ENCODE results near the gene UPP2. TPM values are rescaled to one million over a fixed set of nuclear protein-coding genes. Genes with fewer than 3 reads are reported as not detected.

The UPP2 gene
- total RNA-seq, 1 donor from 2014 or later = not detected

- Mint-ChIP-seq H3K27ac (no peak overlapping the region), H3K27me3 (ENCODE audit: low read depth) (peaks cover 23% of the 10 kb centered on the region), H3K36me3 (ENCODE audit: low read depth) (no peaks in the 10 kb centered on the region), H3K4me1 (ENCODE audit: low read depth) (no peaks in the 10 kb centered on the region), H3K4me3 (ENCODE audit: low read depth) (no peak overlapping the region), H3K9me3 (no peaks in the 10 kb centered on the region)
- DNase-seq (ENCODE audit: low spot score) = no peak
- intact Hi-C loops (cut with micrococcal nuclease) = loop anchor here (10.0 kb wide), 1 partner anchor 582 kb away; no protein-coding TSS in a partner anchor
These were observed 71.0 kb downstream of the UPP2 start for GRCh38 chr2:158172719-158173118.

GRCh38 chr2:158174495-158174894 is 72.8 kb downstream of the UPP2 start:
- no peaks in the 10 kb centered on the region for H3K9me3 Mint-ChIP-seq

GRCh38 chr2:158174956-158175355 is 73.3 kb downstream of the UPP2 start:
- intact Hi-C loops (cut with micrococcal nuclease) = loop anchor here (10.0 kb wide), 1 partner anchor 580 kb away; no protein-coding TSS in a partner anchor
- Mint-ChIP-seq H3K27ac (no peak overlapping the region), H3K4me3 (ENCODE audit: low read depth) (no peak overlapping the region), H3K27me3 (ENCODE audit: low read depth) (peaks cover 19% of the 10 kb centered on the region), H3K9me3 (no peaks in the 10 kb centered on the region), H3K36me3 (ENCODE audit: low read depth) (no peaks in the 10 kb centered on the region), H3K4me1 (ENCODE audit: low read depth) (no peaks in the 10 kb centered on the region)
- no peak for DNase-seq (ENCODE audit: low spot score)

More at GRCh38 chr2:158174495-158174894, 72.8 kb downstream of the UPP2 start:
- H3K4me1 Mint-ChIP-seq (ENCODE audit: low read depth) = no peaks in the 10 kb centered on the region
- no peak overlapping the region for H3K27ac Mint-ChIP-seq
- H3K27me3 Mint-ChIP-seq (ENCODE audit: low read depth) = peaks cover 19% of the 10 kb centered on the region
- no peaks in the 10 kb centered on the region for H3K36me3 Mint-ChIP-seq (ENCODE audit: low read depth)
- DNase-seq (ENCODE audit: low spot score) = no peak
- intact Hi-C loops (cut with micrococcal nuclease) = loop anchor here (10.0 kb wide), 1 partner anchor 580 kb away; no protein-coding TSS in a partner anchor
- H3K4me3 Mint-ChIP-seq (ENCODE audit: low read depth) = no peak overlapping the region

- no peaks in the 10 kb centered on the region for H3K4me1 Mint-ChIP-seq (ENCODE audit: low read depth)
- H3K4me3 Mint-ChIP-seq (ENCODE audit: low read depth) = no peak overlapping the region
- no peaks in the 10 kb centered on the region for H3K36me3 Mint-ChIP-seq (ENCODE audit: low read depth)
These were observed 77.0 kb downstream of the UPP2 start for GRCh38 chr2:158178646-158179045.

GRCh38 chr2:158179660-158180059 is 78.0 kb downstream of the UPP2 start:
- DNase-seq (ENCODE audit: low spot score) = no peak

More at GRCh38 chr2:158178646-158179045, 77.0 kb downstream of the UPP2 start:
- Mint-ChIP-seq H3K27ac (no peak overlapping the region), H3K27me3 (ENCODE audit: low read depth) (peaks cover 33% of the 10 kb centered on the region), H3K9me3 (no peaks in the 10 kb centered on the region)
- intact Hi-C loops (cut with micrococcal nuclease) = loop anchor here (10.0 kb wide), 1 partner anchor 576 kb away; no protein-coding TSS in a partner anchor
- DNase-seq (ENCODE audit: low spot score) = no peak

GRCh38 chr2:158181171-158181570 is 79.5 kb downstream of the UPP2 start:
- Mint-ChIP-seq H3K9me3 (no peaks in the 10 kb centered on the region), H3K4me3 (ENCODE audit: low read depth) (no peak overlapping the region), H3K27ac (no peak overlapping the region), H3K36me3 (ENCODE audit: low read depth) (no peaks in the 10 kb centered on the region), H3K4me1 (ENCODE audit: low read depth) (no peaks in the 10 kb centered on the region), H3K27me3 (ENCODE audit: low read depth) (peaks cover 36% of the 10 kb centered on the region)
- no peak for DNase-seq (ENCODE audit: low spot score)
- intact Hi-C loops (cut with micrococcal nuclease) = no loop called here

More at GRCh38 chr2:158179660-158180059, 78.0 kb downstream of the UPP2 start:
- Mint-ChIP-seq H3K9me3 (no peaks in the 10 kb centered on the region), H3K27me3 (ENCODE audit: low read depth) (peaks cover 37% of the 10 kb centered on the region), H3K4me3 (ENCODE audit: low read depth) (no peak overlapping the region), H3K27ac (no peak overlapping the region), H3K36me3 (ENCODE audit: low read depth) (no peaks in the 10 kb centered on the region), H3K4me1 (ENCODE audit: low read depth) (no peaks in the 10 kb centered on the region)
- intact Hi-C loops (cut with micrococcal nuclease) = loop anchor here (10.0 kb wide), 1 partner anchor 575 kb away; no protein-coding TSS in a partner anchor

GRCh38 chr2:158182676-158183295 is 81.1 kb downstream of the UPP2 start:
- intact Hi-C loops (cut with micrococcal nuclease) = no loop called here
- Mint-ChIP-seq H3K36me3 (ENCODE audit: low read depth) (no peaks in the 10 kb centered on the region), H3K4me1 (ENCODE audit: low read depth) (no peaks in the 10 kb centered on the region), H3K9me3 (no peaks in the 10 kb centered on the region), H3K27ac (no peak overlapping the region), H3K27me3 (ENCODE audit: low read depth) (peaks cover 34% of the 10 kb centered on the region), H3K4me3 (ENCODE audit: low read depth) (no peak overlapping the region)
- no peak for DNase-seq (ENCODE audit: low spot score)

- H3K27ac Mint-ChIP-seq = no peak overlapping the region
- H3K36me3 Mint-ChIP-seq (ENCODE audit: low read depth) = no peaks in the 10 kb centered on the region
- DNase-seq (ENCODE audit: low spot score) = no peak
- no peak overlapping the region for H3K4me3 Mint-ChIP-seq (ENCODE audit: low read depth)
- H3K4me1 Mint-ChIP-seq (ENCODE audit: low read depth) = no peaks in the 10 kb centered on the region
- intact Hi-C loops (cut with micrococcal nuclease) = no loop called here
- no peaks in the 10 kb centered on the region for H3K9me3 Mint-ChIP-seq
- peaks cover 32% of the 10 kb centered on the region for H3K27me3 Mint-ChIP-seq (ENCODE audit: low read depth)
These were observed 82.3 kb downstream of the UPP2 start for GRCh38 chr2:158184001-158184400.

- H3K36me3 Mint-ChIP-seq (ENCODE audit: low read depth) = no peaks in the 10 kb centered on the region
- H3K27me3 Mint-ChIP-seq (ENCODE audit: low read depth) = peaks cover 35% of the 10 kb centered on the region
- no peak overlapping the region for H3K27ac Mint-ChIP-seq
- H3K4me1 Mint-ChIP-seq (ENCODE audit: low read depth) = peaks cover 4% of the 10 kb centered on the region
- no peaks in the 10 kb centered on the region for H3K9me3 Mint-ChIP-seq
- no peak overlapping the region for H3K4me3 Mint-ChIP-seq (ENCODE audit: low read depth)
- intact Hi-C loops (cut with micrococcal nuclease) = no loop called here
- no peak for DNase-seq (ENCODE audit: low spot score)
These were observed 83.1 kb downstream of the UPP2 start for GRCh38 chr2:158184556-158185343.

Other genes starting within 250 kb of the UPP2 start
- 26.7 and 27.1 TPM in 2 replicates for gene ACVR1, start 225.5 kb upstream of the UPP2 start, total RNA-seq